ENCODE results near the gene SLC25A29.
"Not testable (repeated sequence)": the region's sequence is repeated elsewhere in the genome, so short reads cannot be mapped to it uniquely, and the experiment has no call there.

Gene SLC25A29

DNA sequence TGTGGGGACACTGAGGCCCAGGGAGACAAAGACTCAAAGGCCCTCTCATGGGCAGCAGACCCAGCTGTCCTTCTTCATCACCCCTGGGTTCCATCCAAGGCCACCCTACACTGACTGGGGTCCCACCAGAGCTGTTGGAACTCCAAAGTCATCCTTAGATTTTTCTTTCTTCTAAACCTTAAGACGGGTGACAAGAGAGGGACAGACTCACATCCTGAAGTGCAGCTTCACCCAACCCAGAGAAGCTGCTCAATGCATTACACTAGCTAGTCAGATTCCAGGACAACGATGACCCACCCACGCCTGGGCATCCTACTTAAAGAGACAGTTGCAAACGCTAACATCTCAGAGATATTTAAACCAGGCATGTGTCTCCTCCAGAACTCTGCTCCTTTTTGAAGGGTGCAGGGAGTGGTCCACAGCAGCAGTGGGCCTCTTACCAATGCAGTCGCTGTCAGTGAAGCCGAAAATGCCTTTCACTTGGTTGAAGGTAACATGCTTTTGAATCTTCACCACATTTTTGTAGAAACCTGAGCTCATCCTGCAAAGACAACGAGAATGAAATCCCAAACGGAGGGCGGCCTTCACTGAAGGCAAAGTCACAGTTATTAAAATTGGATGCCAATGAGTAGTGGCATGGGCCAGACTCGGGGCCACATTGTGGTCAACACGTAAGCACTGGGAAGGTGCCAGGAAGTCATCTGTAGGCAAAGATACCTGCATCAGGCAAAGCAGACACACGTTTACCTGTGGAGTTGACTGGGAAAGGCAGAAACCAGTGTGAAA is 40.3 kb upstream of the SLC25A29 start:
- TF ChIP-seq, protein P1, sequence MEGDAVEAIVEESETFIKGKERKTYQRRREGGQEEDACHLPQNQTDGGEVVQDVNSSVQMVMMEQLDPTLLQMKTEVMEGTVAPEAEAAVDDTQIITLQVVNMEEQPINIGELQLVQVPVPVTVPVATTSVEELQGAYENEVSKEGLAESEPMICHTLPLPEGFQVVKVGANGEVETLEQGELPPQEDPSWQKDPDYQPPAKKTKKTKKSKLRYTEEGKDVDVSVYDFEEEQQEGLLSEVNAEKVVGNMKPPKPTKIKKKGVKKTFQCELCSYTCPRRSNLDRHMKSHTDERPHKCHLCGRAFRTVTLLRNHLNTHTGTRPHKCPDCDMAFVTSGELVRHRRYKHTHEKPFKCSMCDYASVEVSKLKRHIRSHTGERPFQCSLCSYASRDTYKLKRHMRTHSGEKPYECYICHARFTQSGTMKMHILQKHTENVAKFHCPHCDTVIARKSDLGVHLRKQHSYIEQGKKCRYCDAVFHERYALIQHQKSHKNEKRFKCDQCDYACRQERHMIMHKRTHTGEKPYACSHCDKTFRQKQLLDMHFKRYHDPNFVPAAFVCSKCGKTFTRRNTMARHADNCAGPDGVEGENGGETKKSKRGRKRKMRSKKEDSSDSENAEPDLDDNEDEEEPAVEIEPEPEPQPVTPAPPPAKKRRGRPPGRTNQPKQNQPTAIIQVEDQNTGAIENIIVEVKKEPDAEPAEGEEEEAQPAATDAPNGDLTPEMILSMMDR (IDR thresholded peaks at IDR 0.05; ENCODE audit: low read depth, low read length), result no peak
- in situ Hi-C loops (cut with HindIII; ENCODE audit: low sequenced_read_pairs), result no loop called here
- no peak for DNase-seq (ENCODE audit: low read depth, low spot score)
- H3K4me3 ChIP-seq (ENCODE audit: low read depth, low read length), result no peak overlapping the region

DNA sequence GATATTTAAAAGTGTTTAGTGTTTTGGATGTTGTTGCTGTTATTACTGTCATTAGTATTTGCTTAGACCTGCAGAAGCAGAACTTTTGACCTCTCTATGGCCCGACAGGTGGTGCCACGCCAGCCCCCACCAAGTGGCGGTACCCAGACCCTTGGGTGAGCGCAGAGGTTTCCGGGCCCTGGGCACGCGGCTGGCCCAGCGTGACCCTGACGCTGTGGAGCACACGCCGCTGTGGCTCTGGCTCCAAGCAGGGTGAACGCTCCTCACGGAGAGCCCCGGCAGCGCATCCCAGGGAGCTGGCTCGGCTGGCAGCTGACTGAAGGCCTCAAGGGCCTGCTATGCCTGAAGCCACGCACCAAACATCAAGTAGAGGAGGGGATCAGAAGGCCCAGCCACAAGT is 39.5 kb upstream of the SLC25A29 start:
- TF ChIP-seq, protein P1 (IDR thresholded peaks at IDR 0.05; ENCODE audit: low read depth, low read length), result no peak
- no peak for DNase-seq (ENCODE audit: low read depth, low spot score)
- in situ Hi-C loops (cut with HindIII; ENCODE audit: low sequenced_read_pairs), result no loop called here
- H3K4me3 ChIP-seq (ENCODE audit: low read depth, low read length), result no peak overlapping the region

DNA sequence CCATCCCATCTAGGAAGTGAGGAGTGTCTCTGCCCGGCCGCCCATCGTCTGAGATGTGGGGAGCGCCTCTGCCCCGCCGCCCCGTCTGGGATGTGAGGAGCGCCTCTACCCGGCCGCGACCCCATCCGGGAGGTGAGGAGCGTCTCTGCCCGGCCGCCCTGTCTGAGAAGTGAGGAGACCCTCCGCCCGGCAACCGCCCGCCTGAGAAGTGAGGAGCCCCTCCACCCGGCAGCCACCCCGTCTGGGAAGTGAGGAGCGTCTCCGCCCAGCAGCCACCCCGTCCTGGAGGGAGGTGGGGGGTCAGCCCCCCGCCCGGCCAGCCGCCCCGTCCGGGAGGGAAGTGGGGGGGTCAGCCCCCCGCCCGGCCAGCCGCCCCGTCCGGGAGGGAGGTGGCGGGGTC is 38.4 kb upstream of the SLC25A29 start:
- H3K4me3 ChIP-seq (ENCODE audit: low read depth, low read length); in situ Hi-C loops (cut with HindIII; ENCODE audit: low sequenced_read_pairs); DNase-seq (ENCODE audit: low read depth, low spot score): not testable (repeated sequence)

DNA sequence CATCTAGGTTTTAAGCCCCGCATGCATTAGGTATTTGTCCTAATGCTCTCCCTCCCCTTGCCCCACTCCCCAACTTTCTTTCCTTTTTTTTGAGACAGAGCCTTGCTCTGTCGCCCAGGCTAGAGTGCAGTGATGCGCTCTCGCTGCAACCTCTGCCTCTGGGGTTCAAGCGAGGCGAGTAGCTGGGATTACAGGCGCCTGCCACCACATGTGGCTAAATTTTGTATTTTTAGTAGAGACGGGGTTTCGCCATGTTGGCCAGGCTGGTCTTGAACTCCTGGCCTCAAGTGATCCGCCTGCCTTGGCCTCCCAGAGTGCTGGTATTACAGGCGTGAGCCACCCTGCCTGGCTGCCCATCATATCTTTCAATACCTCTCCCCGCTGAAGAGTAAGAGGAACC is 36.6 kb upstream of the SLC25A29 start:
- in situ Hi-C loops (cut with HindIII; ENCODE audit: low sequenced_read_pairs); H3K4me3 ChIP-seq (ENCODE audit: low read depth, low read length); DNase-seq (ENCODE audit: low read depth, low spot score): not testable (repeated sequence)

DNA sequence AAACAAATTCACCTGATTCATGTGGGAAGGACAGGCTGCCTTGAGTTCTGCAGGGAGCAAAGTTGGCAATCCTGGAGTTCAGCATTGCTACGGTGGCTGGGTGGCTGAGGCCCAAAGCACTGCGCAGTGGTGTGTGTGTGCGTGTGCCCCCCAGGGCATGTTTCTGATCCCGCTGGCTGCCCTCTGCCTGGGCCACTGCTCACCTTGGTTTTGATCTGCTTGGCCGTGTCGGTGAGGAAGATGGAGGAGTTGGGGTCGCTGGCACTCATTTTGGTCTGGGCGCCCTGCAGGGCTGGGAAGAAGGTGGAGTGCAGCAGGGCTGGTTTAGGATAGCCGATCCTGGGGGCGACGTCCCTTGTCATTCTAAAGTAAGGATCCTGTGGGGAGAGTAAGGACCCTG is 36.0 kb upstream of the SLC25A29 start:
- H3K4me3 ChIP-seq (ENCODE audit: low read depth, low read length), result no peak overlapping the region
- TF ChIP-seq, protein P1 (IDR thresholded peaks at IDR 0.05; ENCODE audit: low read depth, low read length), result no peak
- in situ Hi-C loops (cut with HindIII; ENCODE audit: low sequenced_read_pairs), result no loop called here
- DNase-seq (ENCODE audit: low read depth, low spot score), result no peak

DNA sequence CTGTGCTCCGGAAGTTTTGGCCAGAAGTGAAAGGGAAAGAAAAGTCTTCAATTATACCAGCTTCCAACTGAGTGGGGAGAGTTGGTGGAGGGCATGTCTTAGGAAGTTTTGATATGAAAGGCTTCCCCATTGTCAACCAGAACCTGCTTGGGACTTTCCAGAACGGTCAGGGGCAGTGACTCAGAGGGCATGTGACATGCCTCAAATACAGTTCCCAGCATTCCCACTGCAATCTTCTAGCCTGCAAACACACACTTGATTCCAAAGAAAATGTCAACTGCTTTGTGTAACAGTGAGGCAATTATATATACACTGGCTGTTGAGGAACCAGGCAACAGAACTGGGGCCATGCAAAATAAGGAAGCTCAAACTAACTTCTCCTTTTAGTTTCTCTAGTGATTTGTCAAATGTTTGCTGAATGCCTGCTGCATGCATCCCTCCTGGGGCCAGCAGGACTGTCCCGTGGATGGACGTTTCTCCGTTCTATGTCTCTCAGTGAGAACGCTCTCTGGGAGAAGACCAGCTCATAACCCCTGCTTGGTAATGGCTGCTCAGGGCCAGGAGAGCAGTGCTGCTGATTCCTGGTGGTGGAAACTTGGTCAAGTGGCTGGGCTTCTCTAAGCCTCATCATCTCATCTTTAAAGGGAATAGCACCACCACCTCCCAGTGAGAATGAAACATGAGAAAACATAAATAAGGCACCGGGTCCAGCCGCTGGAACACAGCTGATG is 35.2 kb upstream of the SLC25A29 start:
- no peak overlapping the region for H3K4me3 ChIP-seq (ENCODE audit: low read depth, low read length)
- in situ Hi-C loops (cut with HindIII; ENCODE audit: low sequenced_read_pairs), result no loop called here
- peak; percentile 76 for DNase-seq (ENCODE audit: low read depth, low spot score)
- TF ChIP-seq, protein P1 (IDR thresholded peaks at IDR 0.05; ENCODE audit: low read depth, low read length), result no peak

DNA sequence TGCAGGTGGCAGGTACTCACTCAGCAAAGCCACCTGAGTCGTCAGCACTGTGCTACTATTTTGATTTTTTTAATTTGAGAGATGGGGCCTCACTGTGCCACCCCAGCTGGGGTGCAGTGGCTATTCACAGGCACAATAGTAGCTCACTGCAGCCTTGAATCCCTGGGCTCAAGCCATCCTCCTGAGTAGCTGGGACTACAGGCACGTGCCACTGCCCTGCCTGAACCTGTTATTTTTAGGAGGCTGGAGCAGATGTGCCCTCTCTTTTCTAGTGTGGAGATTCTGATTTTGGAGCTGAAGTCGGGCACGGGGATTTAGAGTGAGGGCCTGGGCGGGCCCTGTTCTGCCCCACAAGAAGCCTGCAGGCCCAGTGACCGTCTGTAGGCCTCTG is 34.2 kb upstream of the SLC25A29 start:
- no peak overlapping the region for H3K4me3 ChIP-seq (ENCODE audit: low read depth, low read length)
- in situ Hi-C loops (cut with HindIII; ENCODE audit: low sequenced_read_pairs), result no loop called here
- TF ChIP-seq, protein P1 (IDR thresholded peaks at IDR 0.05; ENCODE audit: low read depth, low read length), result no peak
- no peak for DNase-seq (ENCODE audit: low read depth, low spot score)

All from astrocyte of the spinal cord (primary cell).